OCI-LY1 (cell line): ENCODE measurements around the gene RPL38.

Source experiments
- H2AFZ ChIP-seq: fragments of 200-600 bp; sonication (generic), shearing (Covaris generic); 2 replicates; pipeline ENCODE4 v1.6.0; 2014; ENCODE audit warnings: antibody characterized with exemption, mild to moderate bottlenecking, low read length
- H3F3A ChIP-seq: fragments of 200-600 bp; sonication (generic), shearing (Covaris generic); 2 replicates; pipeline ENCODE4 v1.6.0; 2014; ENCODE audit warnings: mild to moderate bottlenecking, antibody characterized with exemption, low read length, moderate library complexity; ENCODE audit not compliant: insufficient read depth
- H3K27ac ChIP-seq: fragments of 200-600 bp; sonication (generic); 2 replicates; pipeline ENCODE4 v1.5.1; 2014; ENCODE audit warnings: low read length, mixed run types, mild to moderate bottlenecking, low read depth; ENCODE audit not compliant: poor library complexity, severe bottlenecking
- H3K27me3 ChIP-seq: fragments of 200-600 bp; sonication (generic); 2 replicates; pipeline ENCODE4 v1.6.0; 2014; ENCODE audit warnings: antibody characterized with exemption, mild to moderate bottlenecking, low read length, moderate library complexity; ENCODE audit not compliant: insufficient read depth
- H3K36me3 ChIP-seq: fragments of 200-600 bp; sonication (generic); 2 replicates; pipeline ENCODE4 v1.6.1; 2014; ENCODE audit warnings: mild to moderate bottlenecking, antibody characterized with exemption, low read length, moderate library complexity, mixed read lengths; ENCODE audit not compliant: insufficient read depth
- H3K4me1 ChIP-seq: fragments of 200-600 bp; sonication (generic); 2 replicates; pipeline ENCODE4 v1.5.1; 2014; ENCODE audit warnings: mild to moderate bottlenecking, low read length, moderate library complexity; ENCODE audit not compliant: insufficient read depth, severe bottlenecking
- H3K4me2 ChIP-seq: fragments of 200-600 bp; sonication (generic), shearing (Covaris generic); 2 replicates; pipeline ENCODE4 v1.6.1; 2014; ENCODE audit warnings: low read length
- H3K4me3 ChIP-seq: fragments of 200-600 bp; sonication (generic); 2 replicates; pipeline ENCODE4 v1.5.1; 2014; ENCODE audit warnings: low read length, low read depth, mild to moderate bottlenecking, mixed read lengths; ENCODE audit not compliant: poor library complexity, severe bottlenecking
- H3K79me2 ChIP-seq: fragments of 200-600 bp; shearing (Covaris generic); 2 replicates; pipeline ENCODE4 v1.6.1; 2016; ENCODE audit warnings: mixed run types, low read length, mixed read lengths; ENCODE audit not compliant: insufficient read depth
- H3K9ac ChIP-seq: fragments of 200-600 bp; sonication (generic), shearing (Covaris generic); 2 replicates; pipeline ENCODE4 v1.6.1; 2014; ENCODE audit warnings: mild to moderate bottlenecking, low read length, mixed read lengths
- H3K9me2 ChIP-seq: fragments of 200-600 bp; sonication (generic), shearing (Covaris generic); 2 replicates; pipeline ENCODE4 v1.6.1; 2014; ENCODE audit warnings: low read depth, mild to moderate bottlenecking, low read length, mixed read lengths
- H3K9me3 ChIP-seq: fragments of 200-600 bp; shearing (Covaris generic); 2 replicates; pipeline ENCODE4 v1.6.1; 2014; ENCODE audit warnings: low read length, mixed read lengths
- H4K20me1 ChIP-seq: fragments of 200-600 bp; sonication (generic), shearing (Covaris generic); 2 replicates; pipeline ENCODE4 v1.6.0; 2016; ENCODE audit warnings: mild to moderate bottlenecking, low read length; ENCODE audit not compliant: insufficient read depth
- EZH2 ChIP-seq: fragments of 200-600 bp; sonication (generic), shearing (Covaris generic); IDR thresholded peaks from 2 replicates; pipeline ENCODE4 v1.8.0; 2017; ENCODE audit warnings: borderline replicate concordance, mixed run types, mild to moderate bottlenecking, antibody characterized with exemption, low read length, moderate library complexity, mixed read lengths
- TF ChIP-seq, protein P1 (sequence below): fragments of 200-600 bp; sonication (generic), shearing (Covaris generic); IDR thresholded peaks from 2 replicates; pipeline ENCODE4 v1.5.1; 2017; ENCODE audit warnings: mild to moderate bottlenecking, antibody characterized with exemption, low read length, moderate library complexity, mixed read lengths

Gene RPL38

DNA sequence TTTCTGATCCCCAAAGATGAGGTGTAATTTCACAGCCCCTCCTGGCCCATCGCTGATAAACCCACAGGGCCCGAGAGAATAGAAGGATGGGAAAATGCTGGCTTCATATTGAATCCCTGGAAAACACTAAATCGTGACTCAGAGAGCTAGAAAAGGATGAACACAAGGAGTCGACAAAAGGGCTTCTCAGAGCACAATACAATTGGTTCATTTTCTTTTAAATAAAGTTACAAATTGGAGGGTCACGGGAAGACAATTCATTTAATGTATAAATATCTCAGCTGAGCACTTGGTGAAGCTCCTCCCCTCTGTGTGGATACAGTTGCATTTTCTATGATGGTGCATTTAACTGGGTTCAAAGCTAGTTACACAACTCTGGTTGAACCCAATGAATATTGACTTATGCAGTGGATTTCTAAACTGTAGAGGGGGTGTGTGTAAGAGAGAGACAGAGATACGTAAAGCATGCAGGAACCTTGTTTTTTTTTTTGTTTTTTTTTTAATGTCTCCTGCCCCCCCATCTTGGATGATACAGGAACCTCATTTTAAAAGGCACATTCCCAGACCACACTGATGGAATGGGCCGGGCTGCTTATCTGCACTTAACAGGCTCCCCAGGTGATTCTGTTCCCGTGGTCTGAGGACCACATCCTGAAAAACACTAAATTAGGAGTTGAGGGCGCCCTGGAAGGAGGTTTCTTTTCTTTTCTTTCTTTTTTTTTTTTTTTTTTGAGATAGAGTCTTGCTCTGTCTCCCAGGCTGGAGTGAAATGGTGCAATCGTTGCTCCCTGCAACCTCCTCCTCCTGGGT lies 24.0 kb downstream of the RPL38 start:
- H3K9me3 ChIP-seq: no peaks in the 10 kb centered on the region
- no peaks in the 10 kb centered on the region for H3K4me1 ChIP-seq
- no peak overlapping the region for H3K9ac ChIP-seq
- H2AFZ ChIP-seq: no peak overlapping the region
- TF ChIP-seq EZH2: no peak
- TF ChIP-seq, protein P1, sequence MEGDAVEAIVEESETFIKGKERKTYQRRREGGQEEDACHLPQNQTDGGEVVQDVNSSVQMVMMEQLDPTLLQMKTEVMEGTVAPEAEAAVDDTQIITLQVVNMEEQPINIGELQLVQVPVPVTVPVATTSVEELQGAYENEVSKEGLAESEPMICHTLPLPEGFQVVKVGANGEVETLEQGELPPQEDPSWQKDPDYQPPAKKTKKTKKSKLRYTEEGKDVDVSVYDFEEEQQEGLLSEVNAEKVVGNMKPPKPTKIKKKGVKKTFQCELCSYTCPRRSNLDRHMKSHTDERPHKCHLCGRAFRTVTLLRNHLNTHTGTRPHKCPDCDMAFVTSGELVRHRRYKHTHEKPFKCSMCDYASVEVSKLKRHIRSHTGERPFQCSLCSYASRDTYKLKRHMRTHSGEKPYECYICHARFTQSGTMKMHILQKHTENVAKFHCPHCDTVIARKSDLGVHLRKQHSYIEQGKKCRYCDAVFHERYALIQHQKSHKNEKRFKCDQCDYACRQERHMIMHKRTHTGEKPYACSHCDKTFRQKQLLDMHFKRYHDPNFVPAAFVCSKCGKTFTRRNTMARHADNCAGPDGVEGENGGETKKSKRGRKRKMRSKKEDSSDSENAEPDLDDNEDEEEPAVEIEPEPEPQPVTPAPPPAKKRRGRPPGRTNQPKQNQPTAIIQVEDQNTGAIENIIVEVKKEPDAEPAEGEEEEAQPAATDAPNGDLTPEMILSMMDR: no peak
- no peaks in the 10 kb centered on the region for H3K79me2 ChIP-seq
- no peaks in the 10 kb centered on the region for H3K36me3 ChIP-seq
- H3K27me3 ChIP-seq: no peaks in the 10 kb centered on the region
- H3K27ac ChIP-seq: no peak overlapping the region
- no peaks in the 10 kb centered on the region for H3F3A ChIP-seq
- H3K4me2 ChIP-seq: no peak overlapping the region
- no peaks in the 10 kb centered on the region for H3K9me2 ChIP-seq
- H3K4me3 ChIP-seq: no peak overlapping the region
- no peaks in the 10 kb centered on the region for H4K20me1 ChIP-seq

DNA sequence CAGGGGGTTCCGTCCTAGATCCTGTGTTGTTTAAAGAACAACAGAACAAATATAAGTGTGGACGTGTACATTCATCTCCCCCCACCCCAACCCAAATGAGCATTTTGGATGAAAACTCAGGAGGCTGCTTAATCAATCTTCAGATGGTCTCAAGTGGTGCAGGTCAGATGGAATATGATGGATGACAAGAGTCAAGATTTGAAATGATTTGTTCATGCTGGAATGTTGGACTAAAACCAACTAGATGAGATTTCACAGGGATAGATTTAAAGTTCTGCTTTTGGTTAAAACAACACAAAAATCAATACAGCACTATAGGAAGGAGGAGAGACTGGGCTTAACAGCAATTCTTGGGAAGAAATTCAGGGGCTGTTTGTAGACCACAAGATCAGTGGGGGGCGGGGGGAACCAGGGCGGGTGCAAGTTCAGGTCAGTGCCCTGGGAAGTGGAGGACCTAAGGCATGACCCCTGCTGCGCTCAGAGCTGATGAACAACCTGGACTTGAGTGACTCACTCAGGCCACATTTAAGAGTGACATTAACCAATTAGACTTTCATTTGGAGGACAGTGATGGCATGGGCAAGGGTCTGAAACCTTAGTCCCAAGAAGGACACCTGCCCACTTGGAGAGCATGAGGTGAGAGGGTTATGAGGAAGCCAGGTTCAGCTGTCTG lies 25.0 kb downstream of the RPL38 start:
- Histone ChIP-seq H2AFZ (no peak overlapping the region), H3K4me1 (no peaks in the 10 kb centered on the region), H3K27me3 (no peaks in the 10 kb centered on the region), H4K20me1 (no peaks in the 10 kb centered on the region), H3K4me2 (no peak overlapping the region), H3K9me2 (no peaks in the 10 kb centered on the region), H3F3A (no peaks in the 10 kb centered on the region), H3K79me2 (no peaks in the 10 kb centered on the region), H3K36me3 (no peaks in the 10 kb centered on the region), H3K9me3 (no peaks in the 10 kb centered on the region), H3K27ac (no peak overlapping the region), H3K9ac (no peak overlapping the region), H3K4me3 (no peak overlapping the region)
- TF ChIP-seq, protein P1: no peak
- no peak for TF ChIP-seq EZH2

DNA sequence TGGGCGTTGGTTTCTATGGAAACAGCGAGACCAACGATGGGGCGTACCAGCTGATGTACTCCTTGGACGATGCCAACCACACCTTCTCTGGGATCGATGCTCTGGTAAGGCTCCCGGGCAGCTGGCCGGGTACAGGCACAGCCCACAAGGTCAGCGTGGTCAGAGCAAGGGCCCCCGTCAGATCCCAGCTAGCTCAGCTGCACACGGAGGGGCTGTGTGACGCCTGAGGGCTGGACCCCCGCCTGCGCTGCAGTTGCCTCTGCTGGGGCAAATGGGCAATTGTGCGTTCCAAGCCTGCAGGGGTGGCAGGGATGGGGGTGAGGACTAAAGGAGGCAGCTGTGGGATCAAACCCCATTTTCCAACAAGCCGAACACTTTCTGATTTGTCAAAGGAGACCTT lies 27.4 kb downstream of the RPL38 start:
- Histone ChIP-seq H2AFZ (no peak overlapping the region), H3K4me2 (no peak overlapping the region), H3F3A (no peaks in the 10 kb centered on the region), H3K27me3 (no peaks in the 10 kb centered on the region), H3K27ac (no peak overlapping the region), H3K4me1 (no peaks in the 10 kb centered on the region), H3K9me2 (no peaks in the 10 kb centered on the region), H3K9me3 (no peaks in the 10 kb centered on the region), H3K36me3 (no peaks in the 10 kb centered on the region), H3K9ac (no peak overlapping the region), H3K79me2 (no peaks in the 10 kb centered on the region), H4K20me1 (no peaks in the 10 kb centered on the region), H3K4me3 (no peak overlapping the region)
- TF ChIP-seq, protein P1: no peak
- no peak for TF ChIP-seq EZH2
